GM10266 (cell line): Measurements from ENCODE around the gene GPR180.

Experiments
- DNase-seq: peaks from one replicate; pipeline ENCODE4 v3.0.0; 2012; ENCODE audit errors: extremely low spot score
- CTCF ChIP-seq: IDR thresholded peaks from 2 replicates; pipeline ENCODE4 v1.5.1; 2012; ENCODE audit warnings: mild to moderate bottlenecking, low read depth; ENCODE audit not compliant: control insufficient read depth, insufficient read depth; ENCODE audit errors: missing control alignments

Gene GPR180

DNA sequence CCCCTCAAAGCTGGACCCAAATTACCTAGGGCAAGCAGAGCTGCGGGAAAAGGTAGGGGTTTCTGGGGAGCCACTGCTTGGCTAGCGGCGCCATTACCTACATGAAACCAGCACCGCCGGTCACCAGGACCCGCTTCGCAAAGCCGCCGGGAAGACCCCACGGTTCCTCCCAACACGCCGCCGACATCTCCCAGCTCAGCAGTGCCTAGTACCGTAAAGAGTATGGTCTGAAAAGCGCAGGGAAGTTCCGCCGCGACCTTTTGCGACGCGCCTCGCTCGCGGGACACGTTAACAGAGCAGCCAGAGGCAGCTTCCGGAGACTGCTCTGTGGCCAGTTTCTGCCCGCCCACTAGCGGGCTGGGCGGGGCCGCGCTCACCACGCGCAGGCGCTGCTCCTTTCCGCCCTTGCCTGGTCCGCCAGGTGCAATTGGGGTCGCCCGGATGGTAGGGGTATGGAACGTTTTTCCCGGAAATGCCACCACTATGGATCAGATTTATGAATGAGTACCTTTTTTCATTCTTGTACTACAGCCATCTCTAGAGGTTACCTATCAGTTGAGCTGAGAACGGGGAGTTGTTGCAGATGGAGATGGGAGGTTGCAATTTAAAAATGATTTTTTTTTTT, 5.6 kb upstream of the GPR180 start, which contains the start of gene TGDS:
TGDS (minus strand) TSS at position 203 of the 625 bp plus-strand sequence; CDS start at position 187, 16 bp downstream.
- DNase-seq = peak; percentile 87
- no peak for TF ChIP-seq CTCF

- no peak for DNase-seq
- no peak for TF ChIP-seq CTCF
Observed at GRCh38 chr13:94596575-94596971, 5.1 kb upstream of the GPR180 start.

- DNase-seq = no peak
- TF ChIP-seq CTCF = no peak
Observed at GRCh38 chr13:94598281-94598680, 3.4 kb upstream of the GPR180 start.

DNA sequence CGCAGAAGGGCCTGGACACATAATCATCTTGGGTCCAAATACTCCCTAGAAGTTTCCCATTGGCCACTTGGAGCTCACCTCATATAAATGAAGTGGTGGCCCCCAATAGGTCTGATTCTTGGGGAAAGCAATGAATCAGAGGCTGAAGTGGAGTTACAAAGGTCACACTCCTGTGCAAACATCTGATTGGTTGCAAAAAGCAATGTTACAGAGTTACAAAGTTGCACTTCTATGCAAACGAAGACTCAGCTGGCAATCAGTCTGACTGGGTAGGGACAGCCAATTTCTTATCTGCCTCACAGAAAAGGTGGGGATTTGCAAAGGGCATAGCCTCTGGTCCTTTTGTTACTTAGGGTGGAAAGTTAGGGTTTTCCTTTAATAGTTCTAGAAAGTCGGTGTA, 1.8 kb upstream of the GPR180 start:
- no peak for TF ChIP-seq CTCF
- DNase-seq = no peak

DNA sequence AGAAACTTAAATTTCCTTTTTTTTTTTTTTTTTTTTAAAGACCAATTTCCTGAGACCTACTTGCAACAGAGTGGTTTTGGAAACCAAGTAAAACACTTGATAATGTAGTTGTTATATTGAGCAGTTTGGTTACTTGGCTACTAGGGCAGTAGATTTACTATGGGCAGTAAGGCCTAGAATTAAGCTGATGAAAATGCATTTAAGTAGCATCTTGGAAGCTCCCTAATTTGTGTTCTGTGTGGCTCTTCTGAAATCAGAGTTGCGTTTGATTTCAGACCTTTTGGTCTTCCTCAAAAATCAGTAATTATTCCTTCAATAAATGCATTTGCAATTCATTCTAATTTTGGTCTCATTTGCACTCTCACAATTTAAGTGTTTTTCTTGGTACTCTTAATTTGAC, 810 bp downstream of the GPR180 start:
- TF ChIP-seq CTCF = no peak
- no peak for DNase-seq

- no peak for TF ChIP-seq CTCF
- no peak for DNase-seq
Observed at GRCh38 chr13:94607056-94607455, 5.4 kb downstream of the GPR180 start.

- TF ChIP-seq CTCF = no peak
Observed at GRCh38 chr13:94607939-94608338, 6.3 kb downstream of the GPR180 start.

More at GRCh38 chr13:94607939-94608338, 6.3 kb downstream of the GPR180 start:
- DNase-seq = no peak
